GM19025 (cell line): ENCODE results near the gene TEAD4.

Experiments used
- ATAC-seq: cut with Tn5 transposase; IDR thresholded peaks from one replicate; pipeline ENCODE4 v1.9.1; 2021; ENCODE audit warnings: mild to moderate bottlenecking, low read depth, moderate library complexity; ENCODE audit not compliant: unreplicated experiment

Gene TEAD4

DNA sequence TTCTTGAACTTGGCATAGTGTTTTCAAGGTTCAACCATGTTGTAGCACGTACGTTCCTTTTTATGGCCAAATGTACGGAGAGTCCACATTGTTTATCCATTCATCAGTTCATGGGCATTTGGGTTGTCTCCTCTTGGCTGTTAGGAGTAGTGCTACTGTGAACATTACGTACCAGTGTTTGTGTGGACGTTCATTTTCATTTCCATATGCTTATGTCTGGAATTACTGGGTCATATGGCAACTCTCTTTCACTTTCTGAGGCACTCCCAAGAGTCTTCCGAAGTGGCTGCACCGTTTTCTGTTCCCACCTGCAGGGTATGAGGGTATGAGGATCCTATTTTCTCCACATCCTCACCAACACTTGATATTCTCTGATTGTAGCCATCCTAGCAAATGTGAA, 68.9 kb downstream of the TEAD4 start:
- ATAC-seq: no peak

DNA sequence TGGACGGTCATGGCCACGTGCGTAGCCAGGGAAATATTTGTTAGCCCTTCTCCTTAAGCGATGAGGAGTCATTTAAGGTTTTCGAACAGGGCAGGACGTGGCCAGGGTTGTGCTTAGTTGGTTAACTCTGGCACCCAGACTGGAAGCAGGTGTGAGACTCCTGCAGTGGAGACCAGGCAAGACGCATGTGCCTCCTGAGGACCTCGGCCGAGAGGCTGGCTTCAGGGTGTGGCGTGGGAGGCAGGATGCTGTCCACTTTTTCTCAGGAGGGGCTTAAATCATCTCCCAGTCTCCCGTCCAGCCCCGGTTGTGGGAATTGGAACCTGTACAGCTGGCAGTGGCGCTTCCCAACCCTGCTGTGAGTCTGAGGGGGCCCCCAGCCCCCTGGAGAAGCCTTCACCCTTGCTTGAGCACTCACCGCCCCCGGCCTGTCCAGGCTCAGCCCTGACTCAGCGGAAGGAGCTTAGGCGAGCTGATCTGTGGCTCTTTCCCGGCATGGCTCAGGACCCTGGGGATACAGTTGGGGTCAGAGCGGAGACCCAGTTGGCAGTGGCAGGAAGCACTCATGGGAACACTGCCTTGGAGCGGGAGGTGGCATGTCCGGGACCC, 71.7 kb downstream of the TEAD4 start:
- ATAC-seq: no peak

DNA sequence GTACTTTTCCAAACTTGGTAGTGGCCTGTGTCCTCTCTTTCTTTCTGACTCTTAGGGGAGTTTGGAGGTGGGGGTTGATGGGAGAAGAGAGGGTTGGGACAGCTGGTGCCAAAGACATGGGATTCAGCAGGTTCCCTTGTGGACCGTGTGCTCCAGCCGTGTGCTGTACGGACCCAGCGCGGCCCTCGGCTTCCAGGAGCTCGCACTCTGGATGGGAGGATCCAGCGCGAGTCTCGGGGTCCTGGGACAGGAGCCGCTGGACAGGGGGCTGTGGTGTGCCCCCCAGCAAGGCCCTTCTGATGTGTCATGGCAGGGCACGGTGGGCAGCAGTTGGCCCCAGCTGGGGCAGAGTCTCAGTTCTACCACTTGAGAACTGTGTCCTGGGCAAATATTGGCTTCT, 73.0 kb downstream of the TEAD4 start:
- ATAC-seq: no peak

DNA sequence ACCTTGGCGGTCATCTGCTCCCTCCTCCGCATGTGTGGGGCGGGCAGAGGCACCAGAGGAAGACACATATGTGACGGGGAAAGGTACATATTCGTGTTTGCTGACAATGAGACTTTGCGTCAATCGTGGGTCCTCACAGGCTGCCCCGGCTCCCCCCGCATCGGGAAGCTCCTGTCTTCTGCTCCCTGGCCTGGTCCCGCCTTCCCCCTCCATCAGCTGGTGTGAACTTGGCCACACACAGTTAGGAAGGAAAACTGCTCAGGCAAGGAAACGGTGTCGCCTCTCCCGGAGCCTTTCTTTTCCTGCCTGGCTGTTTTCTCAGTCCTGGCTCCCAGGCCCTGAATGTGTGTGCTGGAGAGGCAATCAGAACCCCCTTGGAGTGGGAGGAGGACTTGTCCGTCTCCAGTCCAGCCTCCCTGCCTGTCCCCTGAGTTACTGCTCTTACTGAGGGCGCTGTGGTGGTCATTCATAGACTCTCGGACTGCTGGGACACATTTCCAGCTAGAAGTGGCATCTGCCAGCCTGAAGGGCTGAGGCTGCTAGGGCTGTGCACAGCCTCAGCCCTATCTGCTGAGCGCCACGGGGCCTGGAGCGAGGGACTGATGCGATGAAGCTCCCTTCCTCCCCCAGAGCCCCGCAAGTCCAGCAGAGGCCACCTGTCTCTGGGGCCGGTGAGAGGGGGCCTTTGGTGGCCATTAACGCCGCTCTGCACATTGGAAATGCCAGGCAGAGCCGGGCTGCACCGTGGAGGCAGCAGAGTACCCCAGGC, 73.8 kb downstream of the TEAD4 start:
- no peak for ATAC-seq

DNA sequence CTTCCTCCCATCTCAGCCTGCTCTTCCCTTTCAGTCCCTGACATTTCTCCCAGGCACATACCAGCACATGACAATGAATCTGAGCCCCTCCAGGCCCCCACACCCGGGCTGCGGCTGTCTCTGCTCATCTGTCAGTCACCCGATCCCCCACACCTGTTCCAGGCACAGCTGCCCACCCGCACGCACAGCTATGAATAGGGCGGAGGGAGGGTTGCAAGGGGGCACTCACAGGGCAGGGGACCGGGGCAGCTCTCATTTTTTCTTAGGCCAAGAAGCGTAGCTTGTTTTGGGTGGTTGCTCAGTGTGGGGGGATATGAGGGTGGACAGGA, 74.3 kb downstream of the TEAD4 start:
- ATAC-seq: no peak

DNA sequence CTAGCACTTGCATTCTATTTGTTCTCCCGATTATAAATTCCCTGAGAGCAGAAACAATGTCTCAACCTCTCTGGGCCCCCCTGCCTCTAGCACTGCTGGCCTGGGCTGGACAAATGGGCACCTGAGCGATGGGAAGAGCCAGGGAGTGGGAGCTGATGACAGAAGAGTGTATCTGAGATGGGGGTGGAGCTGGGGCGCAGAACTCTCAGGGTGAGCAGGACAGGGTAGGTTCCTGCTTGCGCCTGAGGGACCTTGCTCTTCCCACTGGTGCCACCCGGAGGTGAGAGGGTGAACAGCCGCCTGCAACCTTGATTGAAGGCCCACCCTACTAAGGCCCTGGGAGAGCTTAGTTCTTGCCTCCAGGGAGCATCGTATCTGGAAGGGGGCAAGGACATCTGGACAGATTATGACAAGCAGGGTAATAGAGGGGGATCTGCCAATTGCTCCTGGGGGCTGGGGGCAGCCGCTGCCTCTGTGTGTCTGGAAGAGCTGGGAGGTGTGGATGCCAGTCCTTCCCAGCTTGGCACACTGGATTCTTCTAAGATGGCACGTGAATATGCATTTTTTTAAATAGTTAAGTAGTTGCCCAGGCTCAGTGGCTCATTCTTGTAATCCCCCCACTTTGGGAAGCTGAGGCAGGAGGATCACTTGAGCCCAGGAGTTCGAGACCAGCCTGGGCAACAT, 75.0 kb downstream of the TEAD4 start:
- ATAC-seq: no peak

DNA sequence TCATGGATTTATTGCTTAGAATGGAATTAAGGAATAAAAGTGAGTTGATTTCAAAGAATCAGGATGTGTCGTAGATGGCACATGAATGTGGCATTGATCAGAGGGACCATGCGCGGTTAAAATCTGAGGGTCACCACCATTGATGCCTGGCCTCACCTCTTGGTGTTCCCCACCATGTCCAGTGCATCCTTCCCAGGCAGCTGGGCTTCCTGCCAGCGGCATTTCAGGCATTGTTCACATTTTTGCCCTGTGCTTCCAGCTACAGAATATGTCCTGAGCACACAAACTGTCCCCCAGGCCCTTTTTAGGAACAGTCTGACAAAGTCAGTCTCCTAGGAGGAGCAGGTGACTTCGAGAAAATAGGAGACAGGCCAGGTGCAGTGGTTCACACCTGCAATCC, 76.0 kb downstream of the TEAD4 start:
- no peak for ATAC-seq

DNA sequence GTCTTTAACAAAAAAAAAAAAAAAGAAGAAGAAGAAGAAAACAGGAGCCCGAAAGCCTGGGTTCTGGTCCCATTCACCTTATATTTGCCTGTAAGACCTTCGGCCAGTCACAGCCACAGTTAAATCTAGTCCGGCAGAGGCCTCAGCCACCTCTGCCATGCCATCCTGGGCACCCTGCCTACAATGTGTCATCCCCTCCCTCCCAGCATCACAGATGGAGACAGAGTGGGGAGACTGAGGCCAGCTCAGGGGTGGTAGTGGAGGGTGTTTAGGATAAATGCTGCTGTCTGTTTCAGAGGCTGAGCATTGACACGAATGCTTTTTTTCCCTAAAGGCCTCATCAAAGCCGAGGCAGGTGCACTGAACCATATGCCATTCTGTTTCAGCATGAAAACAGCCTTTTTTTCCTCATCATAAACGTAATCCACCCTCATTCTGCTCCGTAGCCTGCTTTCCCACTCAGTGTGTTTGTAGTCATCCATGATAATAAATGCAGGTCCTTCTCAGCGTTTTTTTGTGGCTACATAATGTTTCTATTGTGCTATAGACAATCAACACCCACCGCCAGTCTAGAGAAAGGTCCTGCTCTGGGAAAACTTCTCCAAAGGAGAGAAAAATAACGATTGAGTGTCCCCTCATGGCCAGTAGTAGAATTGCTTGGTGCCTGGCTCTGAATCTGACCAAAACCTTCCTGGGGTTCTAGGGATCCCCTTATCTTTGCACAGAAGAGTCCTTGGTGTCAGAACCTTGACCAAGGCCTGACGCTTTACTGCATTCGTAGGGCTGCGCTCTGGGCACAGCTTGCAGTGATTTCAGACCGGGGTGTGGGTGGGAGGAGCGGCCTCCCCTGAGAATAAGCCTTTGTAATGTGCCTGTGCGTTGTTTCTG, 76.9 kb downstream of the TEAD4 start:
- ATAC-seq: no peak

DNA sequence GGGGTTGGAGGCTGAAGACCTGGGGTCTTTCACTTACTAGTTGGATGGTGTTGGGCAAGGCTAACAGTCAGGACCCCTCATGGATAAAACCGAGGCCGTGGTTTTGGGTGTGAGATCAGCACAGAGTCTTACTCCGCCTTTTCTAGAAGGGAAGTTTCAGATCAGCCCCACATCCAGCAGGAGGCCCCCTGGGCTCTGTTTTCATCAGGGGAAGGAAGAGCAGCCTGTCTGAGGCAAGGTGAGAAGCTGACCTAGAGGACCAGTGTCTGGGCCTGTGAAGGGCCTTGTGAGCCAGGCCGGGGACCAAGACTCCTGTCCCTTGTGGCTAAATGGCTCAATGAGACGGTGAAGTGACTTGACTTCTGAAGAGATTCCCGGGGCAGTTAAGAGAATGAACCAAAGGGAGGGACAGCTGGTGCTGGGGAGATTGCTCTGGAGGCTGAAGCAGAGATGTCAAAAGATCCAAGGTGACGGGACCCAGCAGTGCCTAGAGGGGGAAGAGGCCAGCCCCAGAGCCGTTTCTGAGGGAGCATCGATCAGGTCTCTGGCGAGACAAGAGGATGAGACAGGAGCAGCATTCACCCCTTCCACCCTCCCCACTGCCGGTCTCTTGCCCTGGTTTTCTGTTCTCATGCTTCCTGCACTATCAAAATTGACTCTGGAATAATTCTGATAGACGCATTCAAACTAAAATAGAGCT, 77.9 kb downstream of the TEAD4 start:
- ATAC-seq: no peak

DNA sequence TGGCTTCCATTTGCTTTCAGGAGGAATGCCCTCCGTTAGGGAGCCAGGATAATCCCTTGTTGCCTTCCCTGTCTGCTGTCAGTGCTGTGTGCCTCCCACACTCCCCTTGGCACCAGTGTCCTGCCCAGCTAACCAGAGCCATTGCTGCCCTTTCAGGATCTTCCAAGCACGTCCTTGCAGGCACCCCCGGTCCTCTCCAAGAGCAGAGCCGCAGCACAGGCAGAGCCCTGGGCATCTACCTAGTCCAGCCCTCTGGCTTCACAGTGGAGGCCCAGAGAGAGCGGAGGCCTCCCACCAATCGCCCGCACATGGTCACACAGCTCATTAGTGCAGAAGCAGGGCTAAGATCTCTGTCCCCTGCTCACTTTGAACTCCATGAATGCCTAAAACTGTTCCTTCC, 79.0 kb downstream of the TEAD4 start:
- no peak for ATAC-seq

DNA sequence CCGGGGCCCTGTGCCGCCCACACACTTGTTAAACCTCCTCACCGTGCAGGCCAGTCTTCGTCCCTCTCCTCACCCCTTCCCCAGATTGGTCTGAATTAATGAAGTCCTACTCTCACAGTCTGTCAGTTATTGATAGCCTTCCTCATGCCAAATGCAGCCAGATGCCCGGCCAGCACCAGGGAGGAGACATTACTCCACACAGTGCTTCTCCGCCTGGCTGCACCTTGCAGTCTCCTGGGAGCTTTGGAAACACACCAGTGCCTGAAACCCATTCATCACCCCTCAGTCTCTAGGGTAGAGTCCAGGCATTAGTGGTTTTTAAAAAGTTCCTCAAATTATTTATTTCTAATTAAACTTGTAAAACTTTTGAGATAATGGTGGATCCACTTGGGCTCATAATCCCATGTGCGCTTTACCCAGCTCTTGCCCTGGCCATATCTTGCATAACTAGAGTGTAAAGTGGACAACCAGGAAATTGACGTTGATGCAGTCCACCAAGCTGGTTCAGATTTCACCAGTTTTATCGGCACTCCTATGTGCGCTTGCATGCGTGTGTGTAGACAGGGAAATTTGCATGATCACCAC, 79.8 kb downstream of the TEAD4 start:
- no peak for ATAC-seq

DNA sequence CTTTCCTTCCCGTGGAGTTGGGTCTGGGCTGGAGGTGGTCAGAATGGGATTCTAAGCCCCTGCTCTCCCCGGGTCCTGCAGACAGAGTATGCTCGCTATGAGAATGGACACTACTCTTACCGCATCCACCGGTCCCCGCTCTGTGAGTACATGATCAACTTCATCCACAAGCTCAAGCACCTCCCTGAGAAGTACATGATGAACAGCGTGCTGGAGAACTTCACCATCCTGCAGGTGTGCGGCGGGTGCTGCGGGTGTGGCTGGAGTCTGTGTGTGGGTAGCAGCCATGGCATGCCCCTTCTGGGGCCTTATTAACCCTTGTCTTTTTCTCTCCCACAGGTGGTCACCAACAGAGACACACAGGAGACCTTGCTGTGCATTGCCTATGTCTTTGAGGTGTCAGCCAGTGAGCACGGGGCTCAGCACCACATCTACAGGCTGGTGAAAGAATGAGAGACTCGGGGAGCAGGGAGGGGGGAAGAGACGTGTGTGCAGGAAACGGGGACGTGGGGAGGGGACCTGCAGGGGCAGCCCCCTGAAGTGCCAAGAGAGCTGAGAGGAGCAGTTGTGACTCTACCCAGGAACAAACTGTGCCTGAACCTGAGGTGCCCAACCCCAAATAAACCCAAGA, 80.9 kb downstream of the TEAD4 start:
- ATAC-seq: no peak

DNA sequence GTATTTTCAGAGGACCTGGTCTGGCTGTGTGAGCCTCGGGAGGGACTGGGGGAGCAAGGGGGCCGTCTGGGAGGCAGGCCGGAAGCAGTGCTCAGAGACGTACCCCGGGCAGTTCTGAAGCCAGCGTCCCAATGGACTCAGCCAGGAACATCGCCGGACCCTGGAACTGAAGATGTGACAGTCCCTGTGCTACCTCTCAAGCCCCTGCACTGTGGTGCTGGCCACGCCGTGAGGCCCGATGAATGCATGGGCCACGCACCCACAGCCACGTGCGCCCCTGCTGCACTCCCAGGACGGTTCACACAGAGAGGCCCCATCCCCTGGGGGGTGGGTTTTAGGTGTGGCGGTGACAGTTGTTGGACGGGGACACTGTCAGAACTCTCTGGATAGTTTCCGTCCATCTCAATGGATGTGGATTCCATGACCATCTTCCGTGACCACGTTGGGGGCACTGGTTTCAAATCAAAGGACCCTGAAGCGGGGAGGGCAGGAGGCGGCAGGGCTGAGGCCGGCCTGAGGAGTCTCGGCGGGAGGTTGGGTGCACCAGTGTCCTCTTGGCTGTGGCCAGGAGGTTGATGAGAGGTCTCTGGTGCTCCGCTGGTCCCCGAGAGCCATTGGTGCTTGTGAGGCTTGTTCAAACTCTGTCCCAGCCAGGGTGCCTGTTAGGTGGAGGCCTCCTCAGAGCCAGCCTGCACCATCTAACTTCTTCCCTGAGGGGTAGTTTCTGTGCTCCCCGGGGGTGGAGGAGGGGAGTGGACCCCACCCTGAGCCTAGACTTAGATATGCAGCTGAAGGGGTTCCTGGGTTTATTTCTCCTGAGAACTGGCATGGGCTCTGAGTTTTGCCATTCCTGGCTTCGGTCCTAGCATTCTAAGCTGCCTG, 81.7 kb downstream of the TEAD4 start:
- no peak for ATAC-seq

DNA sequence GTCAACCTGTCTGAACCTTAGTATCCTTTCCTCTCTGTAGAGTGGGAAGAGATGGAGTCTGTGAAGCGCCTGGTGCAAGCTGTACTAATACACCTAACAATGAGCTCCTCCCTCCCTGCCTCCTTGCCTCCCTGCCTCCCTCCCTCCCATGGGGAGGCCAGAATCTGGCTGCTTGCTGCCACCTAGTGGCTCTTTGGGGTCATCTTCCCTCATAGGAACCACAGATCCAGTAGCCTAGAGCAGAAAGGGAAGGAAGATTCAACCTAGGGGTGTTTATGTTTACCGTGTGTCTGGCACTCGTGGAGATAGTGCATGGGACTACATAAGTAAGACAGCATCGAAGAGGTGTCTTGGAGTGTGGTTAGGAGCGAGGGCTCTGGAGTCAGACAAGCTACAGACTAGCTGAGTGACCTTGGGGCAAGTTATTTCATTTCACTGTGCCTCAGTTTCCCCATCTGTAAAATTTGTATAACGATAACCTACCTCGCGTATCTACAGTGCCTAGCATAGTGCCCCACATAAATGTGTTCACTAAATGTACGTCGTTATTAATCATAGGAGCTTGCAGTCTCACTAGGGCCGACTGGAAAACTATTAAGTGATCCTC, 82.5 kb downstream of the TEAD4 start:
- peak; percentile 69 for ATAC-seq

DNA sequence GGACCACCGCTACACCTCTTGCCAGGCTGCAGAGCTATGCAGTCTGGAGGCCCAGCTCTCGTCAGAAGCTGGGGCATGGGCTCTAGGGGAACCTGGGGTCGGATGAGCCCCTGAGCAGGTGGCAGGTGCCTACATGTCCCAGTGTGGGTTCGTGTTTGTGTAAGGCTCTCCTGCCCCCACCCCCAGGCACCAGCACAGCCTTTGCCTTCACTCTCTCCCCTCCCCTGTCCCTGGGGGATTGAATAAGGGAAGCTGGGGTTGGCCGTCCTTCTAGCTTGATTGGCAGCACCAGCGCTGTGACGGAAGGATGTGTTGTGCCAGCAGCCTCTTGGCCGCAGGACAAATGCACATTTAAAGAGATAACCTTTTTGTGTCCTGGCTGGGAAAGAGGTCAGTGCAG, 83.2 kb downstream of the TEAD4 start:
- ATAC-seq: no peak

DNA sequence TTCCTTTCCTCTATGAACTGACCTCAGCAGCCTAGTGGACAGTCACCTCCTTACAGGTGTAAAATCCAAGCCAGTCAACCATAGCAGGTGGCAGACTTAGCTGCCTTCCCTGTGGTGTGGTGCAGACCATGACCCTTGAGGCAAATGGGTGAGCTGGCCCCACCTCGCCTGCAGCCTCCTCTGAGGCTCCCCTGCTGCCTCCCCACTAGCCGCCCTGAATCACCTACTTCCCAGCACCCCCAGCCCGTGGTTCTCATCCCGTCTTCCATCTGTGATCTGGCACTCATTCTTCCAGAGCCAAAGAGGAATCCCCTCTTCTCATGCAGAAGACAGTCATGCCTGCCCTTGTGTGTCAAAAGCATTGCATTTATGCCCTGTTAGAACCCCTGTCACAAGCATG, 83.6 kb downstream of the TEAD4 start:
- no peak for ATAC-seq

DNA sequence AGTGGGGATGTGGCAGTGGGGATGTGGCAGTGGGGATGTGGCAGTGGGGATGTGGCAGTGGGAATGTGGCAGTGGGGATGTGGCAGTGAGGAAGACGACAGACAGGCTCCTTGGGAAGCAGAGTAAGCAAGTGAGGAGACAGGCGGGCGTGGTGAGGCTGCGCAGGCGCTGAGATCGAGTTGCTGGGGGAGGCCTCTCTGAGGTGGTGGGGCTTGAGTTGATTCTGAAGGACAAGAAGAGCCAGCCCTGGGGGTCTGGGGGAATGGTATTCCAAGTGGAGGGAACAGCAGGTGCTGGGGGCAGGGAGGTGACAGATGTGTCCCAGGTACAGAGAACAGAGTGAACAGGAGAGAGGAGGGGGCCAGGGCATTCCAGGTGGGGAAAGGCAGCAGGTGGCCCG, 84.2 kb downstream of the TEAD4 start:
- no peak for ATAC-seq

DNA sequence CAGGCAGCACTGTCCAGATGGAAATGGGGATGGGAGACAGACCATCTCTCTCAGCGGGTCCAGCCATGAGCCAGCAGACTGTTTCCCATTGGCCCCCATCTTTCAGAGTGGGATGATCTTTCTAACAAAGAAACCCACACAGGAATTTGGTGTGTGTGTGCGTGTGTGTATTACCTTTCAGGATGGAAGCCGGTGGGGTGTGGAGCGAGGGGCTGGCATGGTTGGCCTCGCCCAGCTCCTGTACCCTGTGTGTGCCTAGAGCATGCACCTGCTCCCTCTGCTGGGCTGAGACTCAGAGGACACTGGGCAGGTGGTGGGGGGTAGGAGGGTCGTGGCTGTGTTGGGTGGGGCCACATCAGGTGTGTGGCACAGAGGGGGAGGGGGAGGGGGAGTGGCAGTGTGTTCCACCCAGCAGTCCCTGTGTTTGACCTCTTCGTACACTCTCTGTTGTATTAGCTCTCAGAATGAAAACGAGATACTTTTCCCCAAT, 85.0 kb downstream of the TEAD4 start:
- no peak for ATAC-seq
